Superior temporal gyrus (tissue), 1 donor: ENCODE data around the gene SH2D3A.
"Not testable (repeated sequence)": the region's sequence is repeated elsewhere in the genome, so short reads cannot be mapped to it uniquely, and the experiment has no call there.

ENCODE experiments used
- DNase-seq: peaks from one replicate; pipeline ENCODE4 v3.0.0-alpha.2; 2016; ENCODE audit errors: extremely low spot score

SH2D3A gene

GRCh38 chr19:6767357-6768235 lies at the start of gene SH2D3A:
SH2D3A (minus strand) TSS chr19:6767435; CDS start chr19:6763748, 3,687 bp downstream.
- DNase-seq: no peak

GRCh38 chr19:6813659-6814058 lies 46.4 kb upstream of the SH2D3A start:
- DNase-seq: no peak

GRCh38 chr19:6812612-6813011 lies 45.4 kb upstream of the SH2D3A start:
- DNase-seq: no peak

GRCh38 chr19:6811906-6812305 lies 44.7 kb upstream of the SH2D3A start:
- DNase-seq: peak; percentile 20

- DNase-seq: no peak
These were observed 44.1 kb upstream of the SH2D3A start for GRCh38 chr19:6811378-6811777.

- DNase-seq: no peak
These were observed 42.0 kb upstream of the SH2D3A start for GRCh38 chr19:6809262-6809661.

GRCh38 chr19:6808494-6808893 lies 41.3 kb upstream of the SH2D3A start:
- DNase-seq: no peak

- DNase-seq: no peak
These were observed 40.1 kb upstream of the SH2D3A start for GRCh38 chr19:6807291-6807690.

- no peak for DNase-seq
These were observed 39.3 kb upstream of the SH2D3A start for GRCh38 chr19:6806488-6806887.

GRCh38 chr19:6803036-6803404 lies 35.8 kb upstream of the SH2D3A start:
- DNase-seq: no peak

- no peak for DNase-seq
These were observed 35.3 kb upstream of the SH2D3A start for GRCh38 chr19:6802336-6803035.

- DNase-seq: peak; percentile 12
These were observed 34.4 kb upstream of the SH2D3A start for GRCh38 chr19:6801485-6802086.

- DNase-seq: no peak
These were observed 33.8 kb upstream of the SH2D3A start for GRCh38 chr19:6800991-6801484.

GRCh38 chr19:6800160-6800790 lies 33.0 kb upstream of the SH2D3A start:
- DNase-seq: not testable (repeated sequence)

- no peak for DNase-seq
These were observed 30.4 kb upstream of the SH2D3A start for GRCh38 chr19:6797646-6798045.

GRCh38 chr19:6796278-6796677 lies 29.0 kb upstream of the SH2D3A start:
- no peak for DNase-seq

GRCh38 chr19:6794686-6795431 lies 27.6 kb upstream of the SH2D3A start:
- DNase-seq: no peak

GRCh38 chr19:6793973-6794372 lies 26.7 kb upstream of the SH2D3A start:
- DNase-seq: no peak

GRCh38 chr19:6793411-6793810 lies 26.2 kb upstream of the SH2D3A start:
- DNase-seq: no peak

GRCh38 chr19:6791237-6791636 lies 24.0 kb upstream of the SH2D3A start:
- DNase-seq: no peak
